Activated CD8-positive, alpha-beta T cell treated with anti-CD3 and anti-CD28 coated beads, Interleukin-2, amount 10 ng/mL, durations not matched to agents 7 days and 5 days (primary cell): Measurements from ENCODE around the gene LRG1. TPM values are rescaled to one million over a fixed set of nuclear protein-coding genes. Genes with fewer than 3 reads are reported as not detected.
"Not testable (repeated sequence)": the region's sequence is repeated elsewhere in the genome, so short reads cannot be mapped to it uniquely, and the experiment has no call there.

Source experiments
- ATAC-seq: fragments of 150-1000 bp; cut with Tn5 transposase; one replicate; pipeline ENCODE4 v1.10.0; 2021; ENCODE audit warnings: moderate library complexity
- CTCF ChIA-PET: fragments of 350-600 bp; sonication (Branson Sonifier 250); formaldehyde crosslinking; loops from one replicate; lab custom pipeline; 2021; ENCODE audit warnings: antibody characterized with exemption; lab: Charles Lee
- POLR2A ChIA-PET: fragments of 350-600 bp; sonication (Branson Sonifier 250); formaldehyde crosslinking; loops from one replicate; lab custom pipeline; 2021; ENCODE audit warnings: antibody characterized with exemption; lab: Charles Lee
- DNase-seq: peaks from one replicate; pipeline ENCODE4 v3.0.0-alpha.2; 2020
- H3K27ac Mint-ChIP-seq: one replicate; pipeline ENCODE4 v1.8.0; 2021; ENCODE audit warnings: mild to moderate bottlenecking, mixed read lengths
- H3K27me3 Mint-ChIP-seq: one replicate; pipeline ENCODE4 v1.8.0; 2021; ENCODE audit warnings: low read depth, mixed read lengths
- H3K36me3 Mint-ChIP-seq: one replicate; pipeline ENCODE4 v1.8.0; 2021; ENCODE audit warnings: low read depth, mixed read lengths
- H3K4me1 Mint-ChIP-seq: one replicate; pipeline ENCODE4 v1.8.0; 2021; ENCODE audit warnings: low read depth, mixed read lengths
- H3K4me3 Mint-ChIP-seq: one replicate; pipeline ENCODE4 v1.8.0; 2021; ENCODE audit warnings: mild to moderate bottlenecking, mixed read lengths
- H3K9me3 Mint-ChIP-seq: one replicate; pipeline ENCODE4 v1.8.0; 2022; ENCODE audit warnings: mixed read lengths; ENCODE audit not compliant: insufficient read depth
- total RNA-seq, 2 experiments: library from RNA; stranded (reverse); gene quantifications; one replicate each; pipeline ENCODE4 v1.2.3, GENCODE V29; 2021

The LRG1 gene
- total RNA-seq, 2 experiments from 2014 or later, result not detected

DNA sequence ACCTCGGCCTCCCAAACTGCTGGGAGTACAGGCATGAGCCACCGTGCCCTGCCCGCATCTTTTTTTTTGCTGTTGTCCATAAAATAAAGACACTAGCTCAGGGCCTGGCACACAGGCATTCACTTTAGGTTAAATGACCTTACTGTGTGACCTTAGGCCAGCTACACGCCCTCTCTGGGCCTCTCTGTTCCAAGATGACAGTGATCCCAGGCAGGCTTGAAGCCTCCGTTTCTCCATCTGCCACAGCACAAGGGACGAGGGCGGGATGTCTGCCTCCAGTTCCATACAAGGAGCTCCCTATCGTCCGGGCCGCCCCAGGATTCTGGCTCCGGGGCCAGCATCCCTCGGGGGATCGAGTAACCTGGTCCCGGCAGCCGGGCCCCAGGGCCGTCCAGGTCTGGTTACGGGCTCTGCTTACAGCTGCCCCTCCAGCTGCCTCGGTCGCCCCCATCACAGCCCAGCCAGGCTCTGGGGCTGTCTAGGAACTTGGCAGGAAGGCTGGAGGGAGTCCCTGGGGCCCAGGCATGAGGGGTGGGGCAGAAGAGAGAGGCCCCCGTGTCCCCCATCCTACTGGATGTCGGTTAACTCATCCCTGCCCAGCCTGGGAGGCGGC is 31.6 kb upstream of the LRG1 start:
- Mint-ChIP-seq H3K27ac (no peak overlapping the region), H3K4me1 (no peaks in the 10 kb centered on the region), H3K9me3 (no peaks in the 10 kb centered on the region), H3K36me3 (no peaks in the 10 kb centered on the region), H3K4me3 (no peak overlapping the region), H3K27me3 (peaks cover 12% of the 10 kb centered on the region)
- ATAC-seq, result no peak
- ChIA-PET POLR2A (interaction anchor here (0.9 kb wide), 1 partner anchor 23 kb away, joined by 3 read pairs; no protein-coding TSS in a partner anchor), CTCF (interaction anchor here (1.3 to 7.3 kb wide), 4 partner anchors 9 to 65 kb away, joined by 3 to 71 read pairs (median 28); no protein-coding TSS in a partner anchor)
- no peak for DNase-seq

GRCh38 chr19:4570916-4571304 is 31.1 kb upstream of the LRG1 start:
- no peak overlapping the region for H3K4me3 Mint-ChIP-seq
- peaks cover 7% of the 10 kb centered on the region for H3K27me3 Mint-ChIP-seq
- POLR2A ChIA-PET, result interaction anchor here (0.9 kb wide), 1 partner anchor 23 kb away, joined by 3 read pairs; no protein-coding TSS in a partner anchor
- CTCF ChIA-PET, result interaction anchor here (1.3 to 7.3 kb wide), 4 partner anchors 9 to 66 kb away, joined by 3 to 71 read pairs (median 28); no protein-coding TSS in a partner anchor
- no peaks in the 10 kb centered on the region for H3K36me3 Mint-ChIP-seq
- ATAC-seq (no peak), DNase-seq (no peak)
- no peaks in the 10 kb centered on the region for H3K4me1 Mint-ChIP-seq
- H3K9me3 Mint-ChIP-seq, result no peaks in the 10 kb centered on the region
- H3K27ac Mint-ChIP-seq, result no peak overlapping the region

DNA sequence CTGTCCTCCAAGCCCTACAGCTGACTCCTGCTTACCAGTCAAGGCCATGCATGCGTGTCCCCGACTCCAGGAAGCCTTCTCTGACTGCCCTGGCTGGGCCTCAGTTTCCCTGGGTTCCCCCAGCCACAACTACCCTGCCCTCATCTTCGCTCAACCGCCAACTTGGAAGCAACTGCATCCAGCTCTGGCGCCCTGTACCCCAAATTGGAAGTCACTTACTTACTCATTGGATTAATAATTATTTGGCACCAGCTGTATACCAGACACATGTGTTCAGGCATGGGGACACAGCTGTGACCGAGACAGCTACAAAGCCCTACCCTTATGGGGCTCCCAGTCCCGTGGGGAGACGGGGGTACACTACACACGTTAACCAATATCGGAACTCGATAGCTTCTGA is 30.6 kb upstream of the LRG1 start:
- H3K9me3 Mint-ChIP-seq, result no peaks in the 10 kb centered on the region
- no peak overlapping the region for H3K27ac Mint-ChIP-seq
- H3K27me3 Mint-ChIP-seq, result peaks cover 5% of the 10 kb centered on the region
- DNase-seq, result no peak
- no peak overlapping the region for H3K4me3 Mint-ChIP-seq
- POLR2A ChIA-PET, result no interaction called here
- no peak for ATAC-seq
- CTCF ChIA-PET, result interaction anchor here (1.3 to 7.3 kb wide), 4 partner anchors 10 to 66 kb away, joined by 3 to 71 read pairs (median 28); no protein-coding TSS in a partner anchor
- H3K4me1 Mint-ChIP-seq, result no peaks in the 10 kb centered on the region
- no peaks in the 10 kb centered on the region for H3K36me3 Mint-ChIP-seq

GRCh38 chr19:4568886-4569285 is 29.1 kb upstream of the LRG1 start:
- Mint-ChIP-seq H3K4me3 (no peak overlapping the region), H3K27ac (no peak overlapping the region), H3K36me3 (no peaks in the 10 kb centered on the region), H3K4me1 (no peaks in the 10 kb centered on the region), H3K27me3 (peaks cover 4% of the 10 kb centered on the region), H3K9me3 (no peaks in the 10 kb centered on the region)
- no peak for ATAC-seq
- ChIA-PET CTCF (interaction anchor here (1.2 to 7.3 kb wide), 5 partner anchors 8 to 68 kb away, joined by 3 to 71 read pairs (median 17); partner anchors contain the start of gene SEMA6B), POLR2A (no interaction called here)
- no peak for DNase-seq

GRCh38 chr19:4567584-4568071 is 27.8 kb upstream of the LRG1 start:
- CTCF ChIA-PET, result interaction anchor here (0.8 to 7.3 kb wide), 8 partner anchors 9 to 69 kb away, joined by 3 to 71 read pairs (median 4); no protein-coding TSS in a partner anchor
- Mint-ChIP-seq H3K27ac (no peak overlapping the region), H3K4me3 (no peak overlapping the region), H3K36me3 (no peaks in the 10 kb centered on the region), H3K27me3 (no peaks in the 10 kb centered on the region), H3K9me3 (no peaks in the 10 kb centered on the region), H3K4me1 (no peaks in the 10 kb centered on the region)
- DNase-seq (peak; percentile 68), ATAC-seq (peak; percentile 65)
- POLR2A ChIA-PET, result interaction anchor here (0.6 kb wide), 1 partner anchor 42 kb away, joined by 3 read pairs; no protein-coding TSS in a partner anchor

DNA sequence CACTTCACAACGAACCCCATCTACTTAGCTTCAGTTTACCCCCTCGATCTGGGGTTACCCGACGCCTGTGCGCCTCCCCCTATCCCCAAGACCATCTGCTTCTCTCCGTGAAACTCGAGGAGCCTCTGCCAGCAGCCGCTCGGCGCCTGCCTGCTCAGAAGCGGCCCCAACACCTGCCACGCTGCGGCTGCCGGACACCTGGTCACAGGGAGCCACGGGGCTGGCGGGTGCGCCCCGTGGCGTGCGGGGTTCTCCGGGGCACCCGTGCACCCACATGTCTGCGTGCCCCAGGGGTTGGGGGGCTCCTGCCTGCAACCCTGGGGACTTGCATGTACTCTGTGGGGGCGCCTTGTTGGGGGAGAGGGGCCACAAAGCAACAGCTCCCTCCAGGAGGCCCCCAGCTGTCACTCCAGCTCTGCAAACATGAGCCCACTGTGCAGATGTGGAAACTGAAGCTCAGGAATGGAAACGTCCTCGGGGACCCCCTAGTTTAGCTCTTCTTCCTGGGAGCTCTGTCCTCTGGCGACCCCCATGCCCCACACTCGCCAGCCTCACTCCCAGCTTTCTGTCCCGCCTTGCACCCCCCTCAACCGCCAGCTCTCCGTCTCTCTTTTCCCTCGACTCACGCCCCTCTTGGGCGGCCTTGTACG is 26.7 kb upstream of the LRG1 start:
- CTCF ChIA-PET, result interaction anchor here (0.8 to 7.3 kb wide), 7 partner anchors 10 to 70 kb away, joined by 3 to 71 read pairs (median 4); no protein-coding TSS in a partner anchor
- no peaks in the 10 kb centered on the region for H3K36me3 Mint-ChIP-seq
- H3K27me3 Mint-ChIP-seq, result no peaks in the 10 kb centered on the region

GRCh38 chr19:4563562-4563961 is 23.7 kb upstream of the LRG1 start:
- CTCF ChIA-PET, H3K4me3 Mint-ChIP-seq, H3K27me3 Mint-ChIP-seq, DNase-seq, H3K9me3 Mint-ChIP-seq, ATAC-seq, H3K4me1 Mint-ChIP-seq, H3K27ac Mint-ChIP-seq, H3K36me3 Mint-ChIP-seq: not testable (repeated sequence)
- POLR2A ChIA-PET, result interaction anchor here (0.6 kb wide), 1 partner anchor 69 kb away, joined by 3 read pairs; no protein-coding TSS in a partner anchor

More for the DNA sequence above, 26.7 kb upstream of the LRG1 start:
- ATAC-seq (no peak), DNase-seq (no peak)
- Mint-ChIP-seq H3K27ac (no peak overlapping the region), H3K9me3 (no peaks in the 10 kb centered on the region), H3K4me3 (no peak overlapping the region), H3K4me1 (no peaks in the 10 kb centered on the region)
- POLR2A ChIA-PET, result no interaction called here

- CTCF ChIA-PET, DNase-seq, H3K27ac Mint-ChIP-seq, H3K4me3 Mint-ChIP-seq, H3K27me3 Mint-ChIP-seq, H3K36me3 Mint-ChIP-seq, POLR2A ChIA-PET, H3K4me1 Mint-ChIP-seq, H3K9me3 Mint-ChIP-seq: not testable (repeated sequence)
- peak; percentile 37 for ATAC-seq
These were observed 22.2 kb upstream of the LRG1 start for GRCh38 chr19:4562085-4562484.

DNA sequence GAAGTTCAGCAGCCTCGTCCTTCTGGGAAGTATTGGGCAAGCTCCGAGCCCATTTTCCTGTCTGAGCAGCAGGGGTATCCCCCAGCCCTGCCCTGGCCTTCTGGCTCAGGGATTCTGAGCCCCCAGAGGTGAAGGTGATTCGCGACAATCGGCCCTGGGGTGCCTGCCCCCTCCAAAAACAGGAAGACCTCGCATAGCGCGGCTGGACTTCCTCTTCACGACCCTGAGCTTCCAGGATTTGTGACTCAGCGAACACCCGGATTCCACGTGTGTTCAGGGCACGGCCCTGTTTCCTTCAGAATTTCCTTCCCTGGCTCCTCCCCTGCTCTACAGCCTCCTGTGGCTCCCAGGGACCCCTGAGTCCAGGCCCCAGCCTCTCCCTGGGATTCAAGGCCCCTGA is 19.7 kb upstream of the LRG1 start, which contains the start of gene SEMA6B:
TSS of gene SEMA6B (minus strand) at position 116 of the 400 bp plus-strand sequence. CDS start 1,227 bp downstream, outside the sequence.
- no peak within 1 kb of the TSS for H3K27ac Mint-ChIP-seq
- no peak for DNase-seq
- POLR2A ChIA-PET, result no interaction called here
- H3K27me3 Mint-ChIP-seq, result no peaks in the 10 kb centered on the region
- ATAC-seq, result no peak
- H3K9me3 Mint-ChIP-seq, result no peaks in the 10 kb centered on the region
- H3K36me3 Mint-ChIP-seq, result no peaks in the 10 kb centered on the region
- peaks cover 6% of the 10 kb centered on the region for H3K4me1 Mint-ChIP-seq
- H3K4me3 Mint-ChIP-seq, result no peak within 1 kb of the TSS
- CTCF ChIA-PET, result interaction anchor here (0.7 to 1.7 kb wide), 5 partner anchors 9 to 78 kb away, joined by 3 to 5 read pairs (median 3); no protein-coding TSS in a partner anchor

- Mint-ChIP-seq H3K27ac (no peak overlapping the region), H3K4me3 (no peak overlapping the region), H3K27me3 (no peaks in the 10 kb centered on the region), H3K9me3 (no peaks in the 10 kb centered on the region), H3K36me3 (no peaks in the 10 kb centered on the region), H3K4me1 (peaks cover 6% of the 10 kb centered on the region)
- DNase-seq (peak; percentile 39), ATAC-seq (no peak)
- CTCF ChIA-PET, result interaction anchor here (0.9 to 1.2 kb wide), 3 partner anchors 11 to 79 kb away, joined by 3 to 5 read pairs (median 3); no protein-coding TSS in a partner anchor
- POLR2A ChIA-PET, result interaction anchor here (0.6 kb wide), 2 partner anchors 220 to 233 kb away, joined by 3 to 4 read pairs; partner anchors contain the start of gene STAP2
These were observed 18.4 kb upstream of the LRG1 start for GRCh38 chr19:4557971-4558941.
